TTC549 (cell line): Measurements from ENCODE around the gene HOXB13.

ENCODE experiments used
- FAIRE-seq: peaks from 2 replicates; lab custom pipeline; 2012; peaks lifted over from hg19 to GRCh38; lab: Jason Lieb, UNC

HOXB13 gene

DNA sequence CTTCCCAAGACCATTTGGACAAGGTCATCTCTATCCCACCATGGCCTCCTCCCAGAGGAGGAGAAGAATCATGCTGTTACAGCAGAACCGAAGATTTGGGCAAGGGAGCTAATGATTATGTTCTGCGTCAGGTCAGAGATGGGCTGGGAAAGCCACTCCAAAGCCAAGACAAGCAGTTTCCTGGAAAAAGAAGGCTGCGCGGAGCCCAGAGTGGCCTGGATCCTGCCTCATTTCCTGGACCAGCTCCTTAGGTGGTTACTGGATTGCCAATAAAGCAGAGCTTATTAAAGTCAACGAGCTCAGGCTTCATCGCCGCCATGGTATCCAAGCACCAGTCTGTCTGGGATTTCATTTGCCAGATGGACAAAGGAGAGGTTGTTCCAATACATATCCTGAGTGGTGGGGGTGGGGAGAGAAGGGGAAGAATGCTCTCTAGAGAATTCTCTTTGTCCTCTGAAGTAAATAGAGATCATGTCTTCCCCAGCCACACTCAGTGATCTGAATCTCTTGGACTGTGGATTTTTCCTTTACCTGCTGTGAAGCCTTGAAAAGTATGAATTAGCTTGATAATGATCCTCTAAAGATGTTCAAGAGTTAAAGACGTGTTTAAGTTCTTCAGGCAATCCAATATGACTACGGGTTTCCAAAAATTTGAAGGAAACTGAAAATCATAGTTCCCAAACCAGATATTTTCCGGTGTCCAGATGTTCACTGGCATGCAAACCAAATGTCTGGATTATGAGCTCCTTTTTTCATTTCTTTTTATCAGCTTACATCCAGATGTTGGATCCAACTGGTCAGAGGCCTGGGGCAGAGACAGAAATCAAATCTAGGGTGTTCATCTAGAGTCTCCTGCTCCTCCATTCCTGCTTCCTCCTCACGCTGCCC lies 23.9 kb downstream of the HOXB13 start:
- FAIRE-seq: no peak

DNA sequence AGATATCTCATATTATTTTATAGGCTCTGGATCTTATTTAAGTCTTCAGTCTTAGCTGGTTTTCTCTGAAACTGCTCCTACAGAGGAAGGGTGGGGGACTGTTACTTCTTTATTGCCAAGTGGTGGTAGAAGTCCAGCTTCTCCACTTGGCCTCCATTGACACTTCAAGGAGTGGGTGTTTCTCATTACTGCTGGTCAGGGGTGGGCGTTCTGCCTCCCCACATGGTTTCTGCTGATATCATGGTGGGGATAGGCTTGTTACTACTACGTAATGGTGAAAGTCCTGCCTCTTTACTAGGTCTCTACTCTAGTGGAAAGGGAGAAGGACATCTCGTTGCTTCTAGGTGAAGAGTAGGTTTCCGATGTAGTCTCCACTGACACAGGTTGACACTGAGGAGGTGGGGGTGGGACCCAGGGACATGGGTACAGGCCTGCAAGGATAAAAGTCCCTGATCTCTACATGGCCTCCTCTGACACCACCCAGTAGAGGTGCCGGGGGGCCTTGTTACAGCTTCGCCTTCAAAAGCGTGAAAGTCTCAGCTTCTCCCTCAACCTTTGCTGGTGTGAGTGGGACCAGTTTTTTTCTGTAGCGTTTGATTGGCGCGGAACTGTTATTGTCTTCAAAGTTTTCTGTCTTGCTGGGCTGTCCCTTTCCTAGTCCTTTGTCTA lies 26.6 kb downstream of the HOXB13 start:
- no peak for FAIRE-seq

DNA sequence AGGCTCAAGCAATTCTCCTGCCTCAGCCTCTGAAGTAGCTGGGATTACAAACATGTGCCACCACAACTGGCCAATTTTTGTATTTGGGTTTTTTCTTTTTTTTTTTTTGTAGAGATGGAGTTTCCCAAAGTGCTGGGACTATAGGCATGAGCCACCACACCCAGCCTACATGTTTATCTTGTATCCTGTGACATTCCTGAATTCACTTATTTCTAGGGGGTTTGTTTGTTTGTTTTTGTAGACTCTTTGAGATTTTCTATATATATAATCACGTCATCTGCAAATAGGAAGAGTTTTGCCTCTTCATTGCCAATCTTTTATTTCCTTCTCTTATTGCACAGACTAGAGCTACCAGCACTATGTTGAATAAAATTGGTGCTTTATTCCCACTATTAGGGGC lies 35.4 kb downstream of the HOXB13 start:
- no peak for FAIRE-seq

GRCh38 chr17:48692049-48692448 lies 36.5 kb downstream of the HOXB13 start:
- no peak for FAIRE-seq

DNA sequence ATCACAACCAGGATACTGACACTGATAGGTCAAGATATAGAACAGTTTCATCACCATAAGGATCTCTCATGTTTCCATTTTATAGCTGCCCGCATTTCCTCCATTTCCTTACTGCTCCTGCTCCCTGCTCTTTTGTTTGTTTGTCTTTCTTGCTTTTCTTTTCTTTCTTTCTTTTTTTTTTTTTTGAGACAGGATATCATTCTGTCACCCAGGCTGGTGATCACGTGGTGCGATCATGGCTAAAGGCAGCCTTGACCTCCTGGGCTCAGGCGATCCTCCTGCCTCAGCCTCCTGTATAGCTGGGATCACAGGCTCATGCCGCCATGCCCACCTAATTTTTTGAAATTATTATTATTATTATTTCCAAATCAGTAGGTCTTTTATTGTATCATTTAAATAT lies 37.9 kb downstream of the HOXB13 start:
- no peak for FAIRE-seq

GRCh38 chr17:48681609-48682008 lies 46.9 kb downstream of the HOXB13 start:
- FAIRE-seq: no peak

- no peak for FAIRE-seq
Observed at GRCh38 chr17:48679385-48680096, 49.0 kb downstream of the HOXB13 start.

- FAIRE-seq: no peak
Observed at GRCh38 chr17:48678141-48678971, 50.2 kb downstream of the HOXB13 start.

DNA sequence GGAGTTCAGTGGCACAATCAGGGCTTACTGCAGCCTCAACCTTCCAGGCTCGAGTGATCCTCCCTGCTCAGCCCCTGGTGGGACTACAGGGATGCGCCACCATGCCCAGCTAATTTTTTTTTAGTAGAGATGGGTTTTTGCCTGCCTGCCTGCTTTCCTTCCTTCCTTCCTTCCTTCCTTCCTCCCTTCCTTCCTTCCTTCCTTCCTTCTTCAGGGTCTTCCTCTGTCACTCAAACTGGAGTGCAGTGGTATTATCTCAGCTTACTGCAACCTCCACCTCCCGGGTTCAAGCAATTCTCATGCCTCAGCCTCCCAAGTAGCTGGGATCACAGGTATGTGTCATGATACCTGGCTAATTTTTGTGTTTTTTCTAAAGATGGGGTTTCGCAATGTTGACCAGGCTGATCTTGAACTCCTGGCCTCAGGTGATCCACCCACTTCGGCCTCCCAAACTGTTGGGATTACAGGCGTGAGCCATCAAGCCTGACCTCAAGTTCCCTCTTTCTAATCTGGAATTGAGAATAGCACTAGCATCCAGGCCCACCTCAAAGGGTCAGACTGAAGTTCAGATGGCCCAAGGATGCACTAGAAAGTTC lies 51.5 kb downstream of the HOXB13 start:
- no peak for FAIRE-seq
